Neural progenitor cell (in vitro differentiated cells): ENCODE measurements around the gene MAGEC2.

Experiments
- EZH2 ChIP-seq: fragments of 200-600 bp; sonication (generic); IDR thresholded peaks from 2 replicates; pipeline ENCODE4 v1.6.1; 2017; ENCODE audit warnings: antibody characterized with exemption, mild to moderate bottlenecking, moderate library complexity
- EZH2phosphoT487 ChIP-seq: fragments of 200-600 bp; sonication (generic); IDR thresholded peaks from 2 replicates; pipeline ENCODE4 v1.6.1; 2017; ENCODE audit warnings: antibody characterized with exemption
- TF ChIP-seq, protein P1 (sequence below): fragments of 200-600 bp; sonication (generic); IDR thresholded peaks from 2 replicates; pipeline ENCODE4 v1.5.1; 2017; ENCODE audit warnings: antibody characterized with exemption, mild to moderate bottlenecking

DNA sequence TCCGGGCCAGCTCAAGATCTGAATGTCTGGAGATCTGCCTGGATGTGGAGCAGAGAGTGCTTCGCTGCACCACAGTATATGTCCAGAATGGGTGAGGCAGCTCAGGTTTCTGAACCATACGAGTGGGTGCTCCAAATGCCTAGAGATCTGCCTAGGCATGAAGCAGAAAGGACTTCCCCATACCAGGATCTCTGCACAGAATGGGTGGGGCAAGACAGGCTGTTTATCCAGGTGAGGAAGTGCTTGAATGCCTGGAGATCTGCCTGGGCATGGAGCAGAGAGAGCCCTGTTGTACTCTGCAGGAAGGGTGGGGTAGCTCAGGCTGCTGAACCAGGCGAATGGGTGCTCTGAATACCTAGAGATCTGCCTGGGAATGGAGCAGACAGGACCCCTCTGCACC is 45.4 kb upstream of the MAGEC2 start:
- TF ChIP-seq EZH2 (no peak), EZH2phosphoT487 (no peak)
- TF ChIP-seq, protein P1, sequence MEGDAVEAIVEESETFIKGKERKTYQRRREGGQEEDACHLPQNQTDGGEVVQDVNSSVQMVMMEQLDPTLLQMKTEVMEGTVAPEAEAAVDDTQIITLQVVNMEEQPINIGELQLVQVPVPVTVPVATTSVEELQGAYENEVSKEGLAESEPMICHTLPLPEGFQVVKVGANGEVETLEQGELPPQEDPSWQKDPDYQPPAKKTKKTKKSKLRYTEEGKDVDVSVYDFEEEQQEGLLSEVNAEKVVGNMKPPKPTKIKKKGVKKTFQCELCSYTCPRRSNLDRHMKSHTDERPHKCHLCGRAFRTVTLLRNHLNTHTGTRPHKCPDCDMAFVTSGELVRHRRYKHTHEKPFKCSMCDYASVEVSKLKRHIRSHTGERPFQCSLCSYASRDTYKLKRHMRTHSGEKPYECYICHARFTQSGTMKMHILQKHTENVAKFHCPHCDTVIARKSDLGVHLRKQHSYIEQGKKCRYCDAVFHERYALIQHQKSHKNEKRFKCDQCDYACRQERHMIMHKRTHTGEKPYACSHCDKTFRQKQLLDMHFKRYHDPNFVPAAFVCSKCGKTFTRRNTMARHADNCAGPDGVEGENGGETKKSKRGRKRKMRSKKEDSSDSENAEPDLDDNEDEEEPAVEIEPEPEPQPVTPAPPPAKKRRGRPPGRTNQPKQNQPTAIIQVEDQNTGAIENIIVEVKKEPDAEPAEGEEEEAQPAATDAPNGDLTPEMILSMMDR: no peak
